Smooth muscle cell (in vitro differentiated cells): ENCODE results near the gene NIPBL. TPM values are rescaled to one million over a fixed set of nuclear protein-coding genes. Genes with fewer than 3 reads are reported as not detected.
"Not testable (repeated sequence)": the region's sequence is repeated elsewhere in the genome, so short reads cannot be mapped to it uniquely, and the experiment has no call there.

Experiments used
- DNase-seq: peaks from one replicate; lab custom pipeline; 2025; ENCODE audit not compliant: unreplicated experiment; lab: John Stamatoyannopoulos, UW
- H2AFZ ChIP-seq: fragments of 200-600 bp; sonication (generic); 2 replicates; pipeline ENCODE4 v1.6.0; 2016; ENCODE audit warnings: antibody characterized with exemption, low read depth, mild to moderate bottlenecking
- H3F3A ChIP-seq: fragments of 200-600 bp; sonication (generic); 2 replicates; pipeline ENCODE4 v1.6.0; 2017; ENCODE audit warnings: antibody characterized with exemption, low read depth
- H3K27ac ChIP-seq: fragments of 200-600 bp; sonication (generic); 2 replicates; pipeline ENCODE4 v1.5.1; 2016; ENCODE audit warnings: low read depth, mild to moderate bottlenecking
- H3K27me3 ChIP-seq: fragments of 200-600 bp; sonication (generic); 2 replicates; pipeline ENCODE4 v1.6.1; 2016; ENCODE audit warnings: low read depth, mild to moderate bottlenecking
- H3K36me3 ChIP-seq: fragments of 200-600 bp; sonication (generic); 2 replicates; pipeline ENCODE4 v1.5.1; 2016; ENCODE audit warnings: low read depth
- H3K4me1 ChIP-seq: fragments of 200-600 bp; sonication (generic); 2 replicates; pipeline ENCODE4 v1.5.1; 2016; ENCODE audit warnings: low read depth
- H3K4me2 ChIP-seq: fragments of 200-600 bp; sonication (generic); 2 replicates; pipeline ENCODE4 v1.6.0; 2016; ENCODE audit warnings: mild to moderate bottlenecking
- H3K4me3 ChIP-seq: fragments of 200-600 bp; sonication (generic); 2 replicates; pipeline ENCODE4 v1.5.1; 2016; ENCODE audit warnings: mild to moderate bottlenecking
- H3K79me2 ChIP-seq: fragments of 200-600 bp; sonication (generic); 2 replicates; pipeline ENCODE4 v1.6.0; 2016; ENCODE audit warnings: low read depth, mild to moderate bottlenecking
- H3K9ac ChIP-seq: fragments of 200-600 bp; sonication (generic); 2 replicates; pipeline ENCODE4 v1.6.0; 2016; ENCODE audit warnings: low read depth
- H3K9me3 ChIP-seq: fragments of 200-600 bp; sonication (generic); replicated peaks from 2 replicates; pipeline ENCODE4 v1.5.1; 2016; ENCODE audit warnings: low read depth
- H4K20me1 ChIP-seq: fragments of 200-600 bp; sonication (generic); 2 replicates; pipeline ENCODE4 v1.6.0; 2016; ENCODE audit warnings: low read depth
- WGBS: methylation state at CpG from one replicate; pipeline ENCODE4 v1.1.7; 2016; ENCODE audit warnings: low lambda C conversion rate; 5-methylcytosine and 5-hydroxymethylcytosine counted together
- polyA plus RNA-seq: library from polyadenylated mRNA; unstranded; fragments of >200 nt; fragmentation: Nextera tagmentation; extraction: Ambion mirVana; gene quantifications from 2 replicates; pipeline ENCODE4 v1.2.1, GENCODE V29; 2016
- total RNA-seq: library from RNA; depleted of rRNA; stranded (reverse); fragments of >200 nt; gene quantifications from 2 replicates; pipeline ENCODE4 v1.2.3, GENCODE V29; 2014
- TF ChIP-seq, protein P1 (sequence below): fragments of 200-600 bp; sonication (generic); IDR thresholded peaks from 2 replicates; pipeline ENCODE4 v1.5.1; 2017; ENCODE audit warnings: borderline replicate concordance, mild to moderate bottlenecking, antibody characterized with exemption; ENCODE audit not compliant: insufficient read depth, poor library complexity, severe bottlenecking

The NIPBL gene
- total and polyA plus RNA-seq, 2 experiments from 2014 or later: 14.7 to 46.3 TPM

DNA sequence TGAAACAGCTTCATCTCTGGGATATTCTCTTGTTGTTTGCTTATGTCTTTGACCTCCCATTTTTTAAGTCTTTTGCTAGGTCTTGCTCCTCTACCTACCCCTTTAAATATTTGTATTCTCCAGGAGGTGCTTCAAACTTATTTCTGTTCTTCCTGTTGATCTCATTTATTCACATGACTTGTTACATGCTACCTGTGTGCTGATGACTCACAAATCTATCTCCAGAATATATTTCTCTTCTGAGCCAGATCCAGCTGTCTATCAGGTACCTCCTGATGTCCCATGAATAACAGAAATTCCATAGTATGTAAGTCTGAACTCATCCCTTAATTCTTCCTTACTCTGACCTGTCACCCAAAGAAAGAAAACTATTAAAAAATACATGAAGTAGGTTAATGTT lies 11.0 kb downstream of the NIPBL start:
- TF ChIP-seq, protein P1, sequence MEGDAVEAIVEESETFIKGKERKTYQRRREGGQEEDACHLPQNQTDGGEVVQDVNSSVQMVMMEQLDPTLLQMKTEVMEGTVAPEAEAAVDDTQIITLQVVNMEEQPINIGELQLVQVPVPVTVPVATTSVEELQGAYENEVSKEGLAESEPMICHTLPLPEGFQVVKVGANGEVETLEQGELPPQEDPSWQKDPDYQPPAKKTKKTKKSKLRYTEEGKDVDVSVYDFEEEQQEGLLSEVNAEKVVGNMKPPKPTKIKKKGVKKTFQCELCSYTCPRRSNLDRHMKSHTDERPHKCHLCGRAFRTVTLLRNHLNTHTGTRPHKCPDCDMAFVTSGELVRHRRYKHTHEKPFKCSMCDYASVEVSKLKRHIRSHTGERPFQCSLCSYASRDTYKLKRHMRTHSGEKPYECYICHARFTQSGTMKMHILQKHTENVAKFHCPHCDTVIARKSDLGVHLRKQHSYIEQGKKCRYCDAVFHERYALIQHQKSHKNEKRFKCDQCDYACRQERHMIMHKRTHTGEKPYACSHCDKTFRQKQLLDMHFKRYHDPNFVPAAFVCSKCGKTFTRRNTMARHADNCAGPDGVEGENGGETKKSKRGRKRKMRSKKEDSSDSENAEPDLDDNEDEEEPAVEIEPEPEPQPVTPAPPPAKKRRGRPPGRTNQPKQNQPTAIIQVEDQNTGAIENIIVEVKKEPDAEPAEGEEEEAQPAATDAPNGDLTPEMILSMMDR: no peak

GRCh38 chr5:36888303-36888702 lies 11.7 kb downstream of the NIPBL start:
- H3K36me3 ChIP-seq: no peaks in the 10 kb centered on the region
- H3K79me2 ChIP-seq: peaks cover 97% of the 10 kb centered on the region
- H3K9ac ChIP-seq: no peak overlapping the region
- H3K4me2 ChIP-seq: no peak overlapping the region
- no peaks in the 10 kb centered on the region for H3K4me1 ChIP-seq
- H3K9me3 ChIP-seq: no peaks in the 10 kb centered on the region
- DNase-seq: no peak
- H3K4me3 ChIP-seq: no peak overlapping the region
- peaks cover 97% of the 10 kb centered on the region for H4K20me1 ChIP-seq
- H3F3A ChIP-seq: no peaks in the 10 kb centered on the region
- TF ChIP-seq, protein P1: no peak
- H3K27me3 ChIP-seq: no peaks in the 10 kb centered on the region
- peak overlapping the region; percentile 48 for H3K27ac ChIP-seq
- H2AFZ ChIP-seq: no peak overlapping the region

More for the DNA sequence above, 11.0 kb downstream of the NIPBL start:
- Histone ChIP-seq H3K9ac (peak overlapping the region; percentile 12), H3K79me2 (peaks cover 97% of the 10 kb centered on the region), H4K20me1 (peaks cover 97% of the 10 kb centered on the region), H3F3A (no peaks in the 10 kb centered on the region), H2AFZ (no peak overlapping the region), H3K36me3 (no peaks in the 10 kb centered on the region), H3K27me3 (no peaks in the 10 kb centered on the region), H3K27ac (peak overlapping the region; percentile 48), H3K4me2 (no peak overlapping the region), H3K9me3 (no peaks in the 10 kb centered on the region), H3K4me3 (no peak overlapping the region), H3K4me1 (no peaks in the 10 kb centered on the region)
- no peak for DNase-seq

DNA sequence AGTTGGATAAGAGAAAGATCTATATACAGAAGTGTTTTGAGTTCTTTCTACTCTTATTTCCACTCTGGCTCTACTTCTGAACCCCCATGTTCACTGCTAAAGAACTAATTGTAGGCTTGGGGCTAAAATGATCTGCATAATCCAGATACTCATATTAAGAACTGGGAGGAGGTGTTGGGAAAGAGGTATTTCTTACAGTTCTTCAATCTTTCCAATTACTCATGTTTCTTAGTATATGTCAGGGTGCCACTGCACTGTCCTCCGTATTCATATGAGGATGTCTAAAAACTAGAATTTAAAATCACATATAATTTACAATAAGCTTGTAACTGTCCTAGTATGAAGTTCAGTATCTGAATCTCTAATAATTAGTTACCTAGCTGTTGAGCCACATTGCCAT lies 12.7 kb downstream of the NIPBL start:
- Histone ChIP-seq H3K27me3 (no peaks in the 10 kb centered on the region), H3K9me3 (no peaks in the 10 kb centered on the region), H3K4me1 (no peaks in the 10 kb centered on the region), H3F3A (no peaks in the 10 kb centered on the region), H3K36me3 (no peaks in the 10 kb centered on the region), H3K4me3 (no peak overlapping the region), H3K4me2 (no peak overlapping the region), H3K27ac (no peak overlapping the region), H3K79me2 (peaks cover 97% of the 10 kb centered on the region), H4K20me1 (peaks cover 97% of the 10 kb centered on the region), H2AFZ (no peak overlapping the region), H3K9ac (no peak overlapping the region)
- TF ChIP-seq, protein P1: no peak
- 86% methylated on average over 1 of the region's 1 CpG for WGBS
- DNase-seq: no peak

DNA sequence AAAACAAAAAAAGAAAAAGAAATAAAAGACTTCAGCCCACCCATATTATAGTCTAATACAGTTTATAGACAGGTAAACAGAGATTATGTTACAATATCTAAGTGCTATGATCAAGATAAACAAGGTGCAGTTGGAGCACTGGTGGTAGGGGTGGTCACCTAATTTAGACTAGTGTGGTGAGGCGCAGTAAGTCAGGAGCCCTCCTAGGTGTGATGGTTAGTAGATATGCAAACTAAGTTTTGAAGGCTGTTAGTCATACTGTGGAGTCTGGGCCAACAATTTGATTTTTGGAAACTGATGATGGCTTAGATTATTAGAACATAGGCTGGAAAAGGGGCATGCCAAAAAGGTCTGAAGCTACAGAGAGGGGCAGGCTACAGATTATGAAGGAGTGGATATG lies 14.7 kb downstream of the NIPBL start:
- no peak for DNase-seq
- H2AFZ ChIP-seq: no peak overlapping the region
- TF ChIP-seq, protein P1: no peak
- H3K9ac ChIP-seq: no peak overlapping the region
- no peaks in the 10 kb centered on the region for H3K36me3 ChIP-seq
- no peaks in the 10 kb centered on the region for H3K9me3 ChIP-seq
- WGBS: 96% methylated on average over 1 of the region's 1 CpG
- H4K20me1 ChIP-seq: peaks cover 97% of the 10 kb centered on the region
- no peaks in the 10 kb centered on the region for H3K27me3 ChIP-seq
- no peak overlapping the region for H3K27ac ChIP-seq
- H3K79me2 ChIP-seq: peaks cover 97% of the 10 kb centered on the region
- no peak overlapping the region for H3K4me2 ChIP-seq
- H3K4me1 ChIP-seq: no peaks in the 10 kb centered on the region
- no peak overlapping the region for H3K4me3 ChIP-seq
- no peaks in the 10 kb centered on the region for H3F3A ChIP-seq

GRCh38 chr5:36892085-36892830 lies 15.7 kb downstream of the NIPBL start:
- not testable (repeated sequence) for H3F3A ChIP-seq, H3K27ac ChIP-seq, H3K9me3 ChIP-seq, H3K27me3 ChIP-seq, H3K4me1 ChIP-seq, H3K9ac ChIP-seq, H2AFZ ChIP-seq, H3K4me3 ChIP-seq, H3K4me2 ChIP-seq, H3K36me3 ChIP-seq, DNase-seq
- peaks cover 97% of the 10 kb centered on the region for H3K79me2 ChIP-seq
- peaks cover 97% of the 10 kb centered on the region for H4K20me1 ChIP-seq
- 96% methylated on average over 4 of the region's 6 CpGs for WGBS
